Mesothelial cell of epicardium (in vitro differentiated cells): ENCODE measurements around the gene GTF2H4. TPM values are rescaled to one million over a fixed set of nuclear protein-coding genes. Genes with fewer than 3 reads are reported as not detected.

Experiments
- DNase-seq, 2 experiments: peaks; one replicate each; pipeline ENCODE4 v3.0.0; 2021; ENCODE audit warnings: low spot score in 2 of 2; ENCODE audit not compliant: unreplicated experiment in 2 of 2
- H3K27ac Mint-ChIP-seq: 2 replicates; pipeline ENCODE4 v1.8.0; 2021; ENCODE audit warnings: mixed read lengths
- H3K27me3 Mint-ChIP-seq: 2 replicates; pipeline ENCODE4 v1.8.0; 2021; ENCODE audit warnings: low read depth, mixed read lengths
- H3K36me3 Mint-ChIP-seq: 2 replicates; pipeline ENCODE4 v1.8.0; 2021; ENCODE audit warnings: mixed read lengths
- H3K4me1 Mint-ChIP-seq: 2 replicates; pipeline ENCODE4 v1.8.0; 2021; ENCODE audit warnings: mixed read lengths
- H3K4me3 Mint-ChIP-seq: 2 replicates; pipeline ENCODE4 v1.8.0; 2021; ENCODE audit warnings: mild to moderate bottlenecking, moderate library complexity, mixed read lengths
- H3K9me3 Mint-ChIP-seq: 2 replicates; pipeline ENCODE4 v1.8.0; 2021; ENCODE audit warnings: mixed read lengths
- total RNA-seq: library from RNA; stranded (reverse); gene quantifications from 3 replicates; pipeline ENCODE4 v1.2.1, GENCODE V29; 2021
- TF ChIP-seq, protein P1 (sequence below): fragments of 200-600 bp; sonication (generic); IDR thresholded peaks from one replicate; pipeline ENCODE4 v1.5.0; 2021; ENCODE audit warnings: antibody characterized with exemption; ENCODE audit not compliant: unreplicated experiment

The GTF2H4 gene
- total RNA-seq, 1 donor from 2014 or later: 62.1 TPM

DNA sequence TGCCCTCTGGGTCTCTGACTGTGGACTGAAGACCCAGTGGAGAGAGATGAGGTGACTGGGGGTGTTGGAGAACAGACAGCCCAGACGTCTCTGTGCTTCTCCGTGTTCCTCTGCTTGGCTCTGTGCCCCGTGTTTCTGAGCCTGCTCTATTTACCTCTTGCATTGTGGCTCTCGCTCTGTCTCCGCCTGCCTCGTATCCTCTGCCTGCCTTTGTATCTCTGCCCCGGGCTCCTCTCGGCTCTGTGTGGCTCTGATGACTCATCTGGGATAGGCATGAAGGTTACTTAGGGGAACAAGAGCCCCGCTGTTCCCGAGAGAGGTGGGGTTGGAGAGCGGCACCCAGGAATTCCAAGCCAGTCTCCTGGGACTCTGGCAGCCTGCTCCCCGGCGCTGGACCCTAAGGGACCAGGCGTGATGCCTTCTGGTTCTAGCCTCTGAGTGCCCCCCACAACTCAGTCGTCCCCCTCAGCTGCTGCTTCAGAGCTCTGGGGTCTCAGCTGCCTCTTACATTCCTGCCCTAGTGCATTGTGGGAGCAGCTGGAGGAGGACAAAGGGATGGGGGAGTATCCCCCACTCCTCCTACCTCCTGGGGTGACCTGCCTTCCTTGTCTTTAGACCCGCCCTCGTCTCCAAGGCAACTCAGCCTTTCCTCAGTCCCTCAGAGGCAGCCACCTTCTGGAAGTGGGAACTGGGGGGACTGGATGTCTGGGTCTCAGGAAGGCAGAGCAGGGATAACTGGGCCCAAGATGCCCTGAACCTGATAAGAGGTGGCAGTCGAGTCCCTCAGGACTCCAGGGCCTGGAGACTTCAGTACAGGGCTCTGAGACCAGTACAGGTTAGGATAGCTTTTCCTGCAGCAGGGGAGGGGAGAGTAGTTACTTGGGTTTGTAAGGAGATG is 21.8 kb upstream of the GTF2H4 start:
- Mint-ChIP-seq H3K9me3 (no peaks in the 10 kb centered on the region), H3K4me1 (peaks cover 64% of the 10 kb centered on the region), H3K4me3 (peak overlapping the region; percentile 78)

DNA sequence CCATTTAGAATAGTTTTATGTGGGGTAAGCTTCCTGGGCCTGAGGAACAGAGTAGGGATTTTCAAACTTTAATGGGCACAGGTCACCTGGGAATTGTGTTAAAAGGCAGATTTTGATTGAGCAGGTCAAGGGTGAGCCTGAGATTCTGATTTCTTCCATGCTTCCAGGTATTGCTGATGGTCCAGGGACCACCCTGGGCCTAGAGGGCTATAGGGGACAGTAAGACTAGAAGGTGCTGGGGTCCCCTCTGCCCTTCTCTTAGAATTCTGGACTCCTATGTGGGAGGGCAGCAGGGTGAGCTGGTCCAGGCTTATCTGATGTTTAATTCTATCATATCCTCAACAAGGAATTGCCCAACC is 21.1 kb upstream of the GTF2H4 start:
- H3K4me3 Mint-ChIP-seq: peak overlapping the region; percentile 78
- TF ChIP-seq, protein P1, sequence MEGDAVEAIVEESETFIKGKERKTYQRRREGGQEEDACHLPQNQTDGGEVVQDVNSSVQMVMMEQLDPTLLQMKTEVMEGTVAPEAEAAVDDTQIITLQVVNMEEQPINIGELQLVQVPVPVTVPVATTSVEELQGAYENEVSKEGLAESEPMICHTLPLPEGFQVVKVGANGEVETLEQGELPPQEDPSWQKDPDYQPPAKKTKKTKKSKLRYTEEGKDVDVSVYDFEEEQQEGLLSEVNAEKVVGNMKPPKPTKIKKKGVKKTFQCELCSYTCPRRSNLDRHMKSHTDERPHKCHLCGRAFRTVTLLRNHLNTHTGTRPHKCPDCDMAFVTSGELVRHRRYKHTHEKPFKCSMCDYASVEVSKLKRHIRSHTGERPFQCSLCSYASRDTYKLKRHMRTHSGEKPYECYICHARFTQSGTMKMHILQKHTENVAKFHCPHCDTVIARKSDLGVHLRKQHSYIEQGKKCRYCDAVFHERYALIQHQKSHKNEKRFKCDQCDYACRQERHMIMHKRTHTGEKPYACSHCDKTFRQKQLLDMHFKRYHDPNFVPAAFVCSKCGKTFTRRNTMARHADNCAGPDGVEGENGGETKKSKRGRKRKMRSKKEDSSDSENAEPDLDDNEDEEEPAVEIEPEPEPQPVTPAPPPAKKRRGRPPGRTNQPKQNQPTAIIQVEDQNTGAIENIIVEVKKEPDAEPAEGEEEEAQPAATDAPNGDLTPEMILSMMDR: no peak
- peaks cover 58% of the 10 kb centered on the region for H3K4me1 Mint-ChIP-seq
- DNase-seq: no peak
- peaks cover 12% of the 10 kb centered on the region for H3K36me3 Mint-ChIP-seq
- H3K27me3 Mint-ChIP-seq: no peaks in the 10 kb centered on the region
- no peaks in the 10 kb centered on the region for H3K9me3 Mint-ChIP-seq
- H3K27ac Mint-ChIP-seq: peak overlapping the region; percentile 99

More for the DNA sequence above, 21.8 kb upstream of the GTF2H4 start:
- DNase-seq: peak in 1 of 2 experiments; percentile 61
- H3K27me3 Mint-ChIP-seq: no peaks in the 10 kb centered on the region
- H3K27ac Mint-ChIP-seq: peak overlapping the region; percentile 99
- H3K36me3 Mint-ChIP-seq: peaks cover 12% of the 10 kb centered on the region
- TF ChIP-seq, protein P1: no peak

DNA sequence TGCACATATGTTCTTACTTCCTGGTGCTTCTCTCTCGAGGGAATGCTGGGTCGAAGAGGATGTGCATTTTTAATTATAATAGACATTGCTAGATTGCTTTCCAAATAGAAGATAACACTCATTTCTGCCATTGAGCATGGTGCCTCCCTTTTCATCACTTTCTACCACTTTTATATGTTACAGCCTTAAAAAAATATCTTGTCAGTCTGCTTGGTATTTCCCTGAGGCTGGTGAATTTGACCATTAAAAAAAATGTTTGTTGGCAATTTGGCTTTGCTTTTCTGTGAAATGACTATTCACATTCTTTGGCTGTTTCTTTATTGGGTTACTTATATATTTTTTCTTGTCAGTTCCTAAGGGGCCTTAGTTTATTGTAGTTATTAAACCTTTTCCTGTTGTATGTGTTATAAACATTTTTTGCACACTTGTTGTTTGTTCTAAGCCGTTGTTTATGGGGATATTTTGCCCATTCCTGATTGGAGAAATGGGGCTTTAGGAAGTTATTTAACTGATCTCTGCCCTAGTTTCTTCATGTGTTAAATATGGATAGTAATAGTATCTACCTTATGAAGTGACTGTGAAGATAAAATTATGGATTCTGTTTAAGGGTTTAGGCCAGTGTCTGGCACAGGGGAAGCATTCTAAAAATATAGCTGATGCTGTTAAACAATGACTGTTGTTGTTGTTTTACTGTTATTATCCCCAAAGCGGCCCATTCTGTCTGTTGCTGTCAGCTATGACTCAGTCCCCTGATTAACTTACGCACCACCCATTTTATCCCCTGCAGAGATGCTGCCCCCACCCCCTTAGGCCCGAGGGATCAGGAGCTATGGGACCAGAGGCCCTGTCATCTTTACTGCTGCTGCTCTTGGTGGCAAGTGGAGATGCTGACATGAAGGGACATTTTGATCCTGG is 19.8 kb upstream of the GTF2H4 start:
- DNase-seq: no peak
- H3K27me3 Mint-ChIP-seq: no peaks in the 10 kb centered on the region
- H3K36me3 Mint-ChIP-seq: peaks cover 18% of the 10 kb centered on the region
- H3K4me3 Mint-ChIP-seq: no peak overlapping the region
- H3K27ac Mint-ChIP-seq: peak overlapping the region; percentile 72
- no peaks in the 10 kb centered on the region for H3K9me3 Mint-ChIP-seq
- TF ChIP-seq, protein P1: no peak
- peaks cover 46% of the 10 kb centered on the region for H3K4me1 Mint-ChIP-seq

DNA sequence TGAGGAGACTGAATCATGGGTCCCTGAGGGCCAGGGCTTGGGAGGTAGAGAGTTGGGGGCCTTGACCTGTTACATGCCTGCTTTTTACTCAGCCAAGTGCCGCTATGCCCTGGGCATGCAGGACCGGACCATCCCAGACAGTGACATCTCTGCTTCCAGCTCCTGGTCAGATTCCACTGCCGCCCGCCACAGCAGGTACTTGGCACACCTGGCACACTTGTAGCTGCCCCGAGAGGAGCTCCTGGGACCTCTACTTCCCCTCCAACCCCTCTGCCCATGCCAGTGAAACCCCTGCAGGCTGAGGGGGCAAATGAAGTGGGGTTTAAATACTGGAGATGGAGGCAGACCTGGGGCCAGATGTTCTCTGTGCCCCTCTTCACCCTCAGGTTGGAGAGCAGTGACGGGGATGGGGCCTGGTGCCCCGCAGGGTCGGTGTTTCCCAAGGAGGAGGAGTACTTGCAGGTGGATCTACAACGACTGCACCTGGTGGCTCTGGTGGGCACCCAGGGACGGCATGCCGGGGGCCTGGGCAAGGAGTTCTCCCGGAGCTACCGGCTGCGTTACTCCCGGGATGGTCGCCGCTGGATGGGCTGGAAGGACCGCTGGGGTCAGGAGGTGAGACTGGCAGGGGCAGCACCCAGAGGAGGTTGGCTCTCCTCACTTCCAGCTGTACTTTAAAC is 19.1 kb upstream of the GTF2H4 start:
- TF ChIP-seq, protein P1: no peak
- Mint-ChIP-seq H3K4me1 (peaks cover 39% of the 10 kb centered on the region), H3K9me3 (no peaks in the 10 kb centered on the region), H3K36me3 (peaks cover 18% of the 10 kb centered on the region), H3K27me3 (no peaks in the 10 kb centered on the region), H3K4me3 (no peak overlapping the region), H3K27ac (peak overlapping the region; percentile 72)
- no peak for DNase-seq

DNA sequence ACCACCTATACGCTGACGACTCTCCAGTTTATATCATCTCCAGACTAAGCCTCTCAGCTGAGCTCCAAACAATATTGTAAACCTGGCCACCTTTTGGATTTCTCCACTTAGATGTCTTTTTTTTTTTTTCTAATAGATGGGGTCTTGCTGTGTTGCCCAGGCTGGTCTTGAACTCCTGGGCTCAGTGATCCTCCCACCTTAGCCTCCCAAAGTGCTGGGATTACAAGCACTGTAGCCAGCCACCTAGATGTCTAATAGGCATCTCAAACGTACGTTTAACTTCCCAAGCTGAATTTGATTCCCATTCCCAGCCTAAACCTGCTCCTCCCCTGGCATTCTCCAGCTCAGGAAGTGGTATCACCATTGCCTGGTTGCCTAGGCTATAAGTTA is 18.5 kb upstream of the GTF2H4 start:
- peaks cover 19% of the 10 kb centered on the region for H3K36me3 Mint-ChIP-seq
- no peaks in the 10 kb centered on the region for H3K27me3 Mint-ChIP-seq
- TF ChIP-seq, protein P1: no peak
- H3K4me1 Mint-ChIP-seq: peaks cover 39% of the 10 kb centered on the region
- no peaks in the 10 kb centered on the region for H3K9me3 Mint-ChIP-seq
- DNase-seq: no peak
- H3K4me3 Mint-ChIP-seq: no peak overlapping the region
- peak overlapping the region; percentile 66 for H3K27ac Mint-ChIP-seq
